ENCODE measurements around the gene TCIRG1. TPM values are rescaled to one million over a fixed set of nuclear protein-coding genes. Genes with fewer than 3 reads are reported as not detected.

Gene TCIRG1
- total RNA-seq, 1 experiment from 2014 or later, result 155 TPM

GRCh38 chr11:68042219-68043028 lies 3.6 kb downstream of the TCIRG1 start:
- Histone ChIP-seq H3K27ac (no peak overlapping the region), H3K36me3 (peaks cover 80% of the 10 kb centered on the region), H3K27me3 (replicated peaks) (no peaks in the 10 kb centered on the region), H3K4me3 (no peak overlapping the region), H3K4me1 (replicated peaks) (peaks cover 35% of the 10 kb centered on the region), H3K9me3 (replicated peaks) (no peaks in the 10 kb centered on the region)
- DNase-seq (ENCODE audit: low read depth in 1 of 2, low spot score in 2 of 2), result no peak

GRCh38 chr11:68043029-68043348 lies 4.2 kb downstream of the TCIRG1 start:
- no peak for DNase-seq (ENCODE audit: low read depth in 1 of 2, low spot score in 2 of 2)
- Histone ChIP-seq H3K27ac (no peak overlapping the region), H3K36me3 (peaks cover 86% of the 10 kb centered on the region), H3K4me1 (replicated peaks) (peaks cover 32% of the 10 kb centered on the region), H3K4me3 (no peak overlapping the region), H3K27me3 (replicated peaks) (no peaks in the 10 kb centered on the region), H3K9me3 (replicated peaks) (no peaks in the 10 kb centered on the region)

- no peak overlapping the region for H3K4me3 ChIP-seq
- peaks cover 27% of the 10 kb centered on the region for H3K4me1 ChIP-seq (replicated peaks)
- H3K36me3 ChIP-seq, result peaks cover 91% of the 10 kb centered on the region
- no peaks in the 10 kb centered on the region for H3K9me3 ChIP-seq (replicated peaks)
- DNase-seq (ENCODE audit: low read depth in 1 of 2, low spot score in 2 of 2), result no peak
- H3K27me3 ChIP-seq (replicated peaks), result no peaks in the 10 kb centered on the region
- H3K27ac ChIP-seq, result no peak overlapping the region
Observed at GRCh38 chr11:68043349-68044144, 4.7 kb downstream of the TCIRG1 start.

- no peak overlapping the region for H3K4me3 ChIP-seq
- DNase-seq (ENCODE audit: low read depth in 1 of 2, low spot score in 2 of 2), result no peak
- no peaks in the 10 kb centered on the region for H3K9me3 ChIP-seq (replicated peaks)
- H3K27me3 ChIP-seq (replicated peaks), result no peaks in the 10 kb centered on the region
- peaks cover 93% of the 10 kb centered on the region for H3K36me3 ChIP-seq
- no peak overlapping the region for H3K27ac ChIP-seq
- peaks cover 20% of the 10 kb centered on the region for H3K4me1 ChIP-seq (replicated peaks)
Observed at GRCh38 chr11:68044145-68044813, 5.5 kb downstream of the TCIRG1 start.

DNA sequence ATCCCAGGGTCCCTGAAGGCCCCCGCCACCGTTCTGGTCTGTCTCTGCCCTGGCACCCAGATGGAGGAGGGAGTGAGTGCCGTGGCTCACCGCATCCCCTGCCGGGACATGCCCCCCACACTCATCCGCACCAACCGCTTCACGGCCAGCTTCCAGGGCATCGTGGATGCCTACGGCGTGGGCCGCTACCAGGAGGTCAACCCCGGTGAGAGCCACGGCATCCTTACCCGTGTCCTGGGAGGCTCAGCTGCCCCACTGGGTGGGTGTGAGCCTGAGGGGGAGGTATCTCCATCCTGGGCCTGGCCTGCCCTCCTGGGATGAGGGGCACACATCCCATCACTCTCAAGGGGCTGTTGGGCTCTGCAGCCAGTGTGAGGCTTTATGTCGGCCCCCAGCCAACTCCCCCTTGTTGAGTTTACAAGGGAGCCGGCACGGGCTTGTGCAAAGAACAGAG lies 6.1 kb downstream of the TCIRG1 start:
- peaks cover 98% of the 10 kb centered on the region for H3K36me3 ChIP-seq
- DNase-seq (ENCODE audit: low read depth in 1 of 2, low spot score in 2 of 2), result no peak
- H3K4me1 ChIP-seq (replicated peaks), result peaks cover 13% of the 10 kb centered on the region
- no peak overlapping the region for H3K4me3 ChIP-seq
- H3K27ac ChIP-seq, result no peak overlapping the region
- H3K27me3 ChIP-seq (replicated peaks), result no peaks in the 10 kb centered on the region
- H3K9me3 ChIP-seq (replicated peaks), result no peaks in the 10 kb centered on the region

- H3K36me3 ChIP-seq, result peaks cover 98% of the 10 kb centered on the region
- DNase-seq (ENCODE audit: low read depth in 1 of 2, low spot score in 2 of 2), result no peak
Observed at GRCh38 chr11:68047437-68048290, 8.8 kb downstream of the TCIRG1 start.

GRCh38 chr11:68048681-68049508 lies 10.1 kb downstream of the TCIRG1 start:
- no peaks in the 10 kb centered on the region for H3K9me3 ChIP-seq (replicated peaks)
- peaks cover 98% of the 10 kb centered on the region for H3K36me3 ChIP-seq
- no peak for DNase-seq (ENCODE audit: low read depth in 1 of 2, low spot score in 2 of 2)
- H3K4me3 ChIP-seq, result no peak overlapping the region
- no peak overlapping the region for H3K27ac ChIP-seq
- H3K27me3 ChIP-seq (replicated peaks), result no peaks in the 10 kb centered on the region
- H3K4me1 ChIP-seq (replicated peaks), result no peaks in the 10 kb centered on the region

More at GRCh38 chr11:68047437-68048290, 8.8 kb downstream of the TCIRG1 start:
- Histone ChIP-seq H3K4me3 (no peak overlapping the region), H3K27me3 (replicated peaks) (no peaks in the 10 kb centered on the region), H3K27ac (no peak overlapping the region), H3K9me3 (replicated peaks) (no peaks in the 10 kb centered on the region), H3K4me1 (replicated peaks) (no peaks in the 10 kb centered on the region)

- DNase-seq (ENCODE audit: low read depth in 1 of 2, low spot score in 2 of 2), result no peak
- Histone ChIP-seq H3K36me3 (peaks cover 96% of the 10 kb centered on the region), H3K9me3 (replicated peaks) (no peaks in the 10 kb centered on the region), H3K27ac (no peak overlapping the region), H3K4me3 (no peak overlapping the region), H3K27me3 (replicated peaks) (no peaks in the 10 kb centered on the region), H3K4me1 (replicated peaks) (peaks cover 1% of the 10 kb centered on the region)
Observed at GRCh38 chr11:68049509-68050370, 10.9 kb downstream of the TCIRG1 start.

DNA sequence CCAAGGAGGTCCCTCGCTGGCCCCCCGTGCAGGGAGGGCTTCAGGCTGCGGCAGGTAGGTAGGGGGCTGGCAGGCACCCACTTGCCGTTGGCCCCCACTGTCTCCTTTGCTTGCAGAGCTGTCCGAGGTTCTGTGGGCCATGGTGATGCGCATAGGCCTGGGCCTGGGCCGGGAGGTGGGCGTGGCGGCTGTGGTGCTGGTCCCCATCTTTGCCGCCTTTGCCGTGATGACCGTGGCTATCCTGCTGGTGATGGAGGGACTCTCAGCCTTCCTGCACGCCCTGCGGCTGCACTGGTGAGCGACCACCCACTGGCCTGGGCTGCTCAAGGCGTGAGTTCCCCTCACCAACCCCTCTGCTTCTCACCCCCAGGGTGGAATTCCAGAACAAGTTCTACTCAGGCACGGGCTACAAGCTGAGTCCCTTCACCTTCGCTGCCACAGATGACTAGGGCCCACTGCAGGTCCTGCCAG lies 11.6 kb downstream of the TCIRG1 start:
- Histone ChIP-seq H3K36me3 (peaks cover 89% of the 10 kb centered on the region), H3K4me3 (no peak overlapping the region)

DNA sequence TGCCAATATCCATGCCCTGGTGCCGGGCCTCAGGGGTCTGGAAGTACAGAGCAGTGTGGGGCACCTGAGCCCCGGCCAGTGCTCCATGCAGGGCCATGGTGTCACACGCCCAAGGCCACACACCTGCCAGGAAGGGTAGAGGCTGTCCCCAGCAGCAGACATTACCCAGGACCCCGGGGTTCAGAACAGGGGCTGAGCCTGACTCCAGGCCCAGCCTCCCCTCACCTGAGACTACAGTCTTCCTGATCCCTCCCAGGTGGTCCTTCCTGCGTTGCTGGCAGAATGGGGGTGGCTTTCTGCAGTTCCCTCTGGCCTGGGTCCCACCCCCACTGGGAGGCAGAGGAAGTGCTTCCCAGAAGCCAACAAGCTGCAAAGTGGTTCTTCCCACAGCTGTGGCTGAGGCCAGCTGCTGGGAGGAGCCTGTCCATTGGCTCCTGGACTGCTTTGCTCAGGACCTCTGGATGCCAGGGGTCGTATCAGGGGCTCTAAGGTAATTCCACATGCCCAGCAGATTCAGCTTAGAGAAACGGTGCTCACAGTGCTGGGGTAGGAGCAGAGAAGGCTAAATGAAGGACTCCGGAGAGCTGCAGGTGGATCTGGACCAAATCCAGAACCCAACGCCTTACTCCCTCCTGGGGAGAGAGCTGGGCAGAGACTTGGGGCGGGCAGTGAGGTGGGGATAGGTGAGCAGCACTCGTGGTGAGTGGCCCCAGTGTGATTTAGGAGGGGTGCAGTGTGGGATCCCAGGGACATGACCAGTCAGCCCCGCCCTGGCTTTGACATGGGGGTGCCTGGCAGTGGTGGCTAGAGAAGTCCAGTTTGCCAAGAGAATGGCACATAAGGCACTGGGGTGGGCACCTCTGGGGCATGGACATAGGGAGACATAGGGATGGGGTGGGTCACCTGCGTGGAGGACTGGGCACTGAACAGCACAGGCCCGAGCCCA lies 12.6 kb downstream of the TCIRG1 start:
- H3K36me3 ChIP-seq, result peaks cover 79% of the 10 kb centered on the region
- no peak for DNase-seq (ENCODE audit: low read depth in 1 of 2, low spot score in 2 of 2)
- H3K9me3 ChIP-seq (replicated peaks), result no peaks in the 10 kb centered on the region
- no peaks in the 10 kb centered on the region for H3K27me3 ChIP-seq (replicated peaks)
- no peak overlapping the region for H3K27ac ChIP-seq
- no peak overlapping the region for H3K4me3 ChIP-seq
- H3K4me1 ChIP-seq (replicated peaks), result peaks cover 11% of the 10 kb centered on the region

More for the DNA sequence above, 11.6 kb downstream of the TCIRG1 start:
- H3K9me3 ChIP-seq (replicated peaks), result no peaks in the 10 kb centered on the region
- peaks cover 8% of the 10 kb centered on the region for H3K4me1 ChIP-seq (replicated peaks)
- H3K27me3 ChIP-seq (replicated peaks), result no peaks in the 10 kb centered on the region
- H3K27ac ChIP-seq, result no peak overlapping the region
- no peak for DNase-seq (ENCODE audit: low read depth in 1 of 2, low spot score in 2 of 2)

All from SJSA1 (cell line).